Femur (tissue), 1 donor: Measurements from ENCODE around the gene PCSK6.
"Not testable (repeated sequence)": the region's sequence is repeated elsewhere in the genome, so short reads cannot be mapped to it uniquely, and the experiment has no call there.

Source experiments
- DNase-seq: peaks from one replicate; pipeline ENCODE4 v3.0.0-alpha.2; 2017

Gene PCSK6

DNA sequence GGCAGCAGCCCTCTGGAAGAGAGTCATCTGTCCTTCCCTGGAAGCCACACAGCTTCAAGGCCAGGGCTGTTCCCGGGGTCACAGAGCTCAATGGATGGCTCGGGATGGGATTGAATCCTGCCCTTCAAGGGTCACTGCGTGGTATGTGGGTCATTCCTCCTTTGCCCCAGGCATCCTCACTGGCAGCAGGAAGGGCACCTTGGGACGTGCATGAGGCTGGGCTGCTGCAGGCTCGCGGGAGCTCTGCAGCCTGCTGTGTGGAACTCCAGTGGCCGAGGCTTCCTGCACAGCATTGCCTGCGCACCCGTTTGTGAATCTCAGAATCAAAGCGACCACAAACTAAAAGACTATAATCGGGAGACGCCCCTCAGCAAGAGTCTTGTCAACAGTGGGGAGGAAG is 60.7 kb downstream of the PCSK6 start:
- DNase-seq: no peak

DNA sequence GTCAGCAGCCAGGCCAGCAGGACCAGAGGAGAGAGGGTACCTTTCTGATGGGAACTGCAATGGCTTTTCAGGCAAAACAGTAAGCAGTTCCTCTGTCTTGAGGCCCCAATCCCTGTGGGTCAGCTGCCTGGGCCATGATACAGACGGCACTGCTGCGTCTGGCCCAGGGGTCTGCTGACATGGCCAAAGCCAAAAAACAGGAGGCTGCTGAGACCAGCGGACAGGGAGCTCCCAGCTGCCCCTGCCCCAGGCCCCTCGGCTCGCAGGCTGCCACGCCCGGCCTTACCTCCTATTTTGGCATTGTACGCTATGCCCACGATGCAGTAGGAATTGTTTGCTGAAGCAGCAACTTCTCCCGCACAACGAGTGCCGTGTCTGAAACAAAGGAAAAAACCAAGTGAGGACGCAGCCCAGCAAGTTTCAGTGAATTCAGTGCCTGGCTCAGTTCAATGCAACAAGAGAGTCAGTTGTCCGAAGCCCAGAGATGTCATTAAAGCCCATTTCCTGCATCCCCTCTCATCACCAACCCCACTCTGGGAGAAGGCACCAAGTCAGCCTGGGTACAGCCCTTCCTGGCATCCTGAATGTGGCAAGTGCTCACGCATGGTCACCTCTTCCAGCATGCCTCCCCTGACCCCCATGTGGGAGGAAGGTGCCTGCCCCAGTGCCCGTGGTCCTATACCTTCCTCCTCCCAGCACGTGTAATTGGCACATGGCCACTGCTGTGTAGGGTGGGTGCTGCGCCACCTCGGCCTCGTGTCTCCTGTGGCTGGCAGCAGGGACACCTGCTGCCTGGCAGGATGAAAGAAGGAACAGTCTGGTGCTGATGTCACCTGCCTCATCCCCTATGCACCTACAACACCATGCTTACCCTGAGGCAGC is 61.7 kb downstream of the PCSK6 start:
- no peak for DNase-seq

DNA sequence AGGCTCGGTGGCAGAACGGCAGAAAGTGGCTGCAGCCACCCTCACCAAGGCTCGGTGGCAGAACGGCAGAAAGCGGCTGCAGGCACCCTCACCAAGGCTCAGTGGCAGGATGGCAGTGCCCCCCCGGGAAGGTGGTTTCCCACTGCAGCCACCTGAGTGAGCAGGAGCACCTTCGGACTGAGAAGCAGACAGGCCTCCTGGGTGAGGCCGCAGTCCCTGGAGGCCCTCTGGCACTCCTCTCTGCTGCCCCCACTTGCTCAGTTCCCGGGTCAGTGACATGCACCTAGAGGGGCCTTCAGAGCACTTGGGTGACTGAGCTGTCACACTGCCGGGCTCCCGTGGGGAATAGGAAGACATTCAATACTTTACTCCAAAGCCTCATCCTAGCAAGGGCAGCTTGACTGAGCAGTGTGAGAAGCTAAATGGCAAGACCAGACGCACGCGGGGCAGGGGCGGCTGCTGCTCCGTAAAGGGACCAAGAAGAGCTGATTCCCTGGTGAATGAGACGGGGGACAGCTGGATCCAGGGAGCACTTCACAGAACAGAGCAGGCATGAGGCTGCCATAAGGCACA is 62.7 kb downstream of the PCSK6 start:
- no peak for DNase-seq

DNA sequence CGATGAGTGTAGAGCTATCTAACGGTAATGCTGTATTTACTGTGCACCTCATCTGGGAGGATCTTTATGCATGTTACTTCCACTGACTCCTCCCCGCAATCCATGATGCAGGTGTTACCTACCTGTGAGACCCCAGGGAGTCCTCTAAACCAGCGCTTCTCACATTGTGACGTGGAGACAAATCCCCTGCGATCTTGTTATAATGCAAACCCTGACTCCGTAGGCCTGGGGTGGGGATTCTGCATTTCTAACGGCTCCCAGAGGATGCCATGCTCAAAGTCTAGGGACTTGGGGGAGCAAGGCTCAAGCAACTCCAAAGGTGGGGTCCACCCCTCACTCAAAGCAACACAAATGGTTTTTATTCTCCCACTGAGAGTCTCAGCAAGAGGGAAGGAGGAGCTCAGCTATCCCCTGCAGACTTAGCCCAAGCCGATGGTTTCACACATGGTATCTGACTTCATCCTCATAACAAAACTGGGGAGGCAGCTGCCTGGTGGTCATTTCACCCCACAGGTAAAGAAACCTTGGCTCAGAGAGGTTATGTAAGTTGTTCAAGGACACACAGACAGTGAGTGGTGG is 63.6 kb downstream of the PCSK6 start:
- no peak for DNase-seq

DNA sequence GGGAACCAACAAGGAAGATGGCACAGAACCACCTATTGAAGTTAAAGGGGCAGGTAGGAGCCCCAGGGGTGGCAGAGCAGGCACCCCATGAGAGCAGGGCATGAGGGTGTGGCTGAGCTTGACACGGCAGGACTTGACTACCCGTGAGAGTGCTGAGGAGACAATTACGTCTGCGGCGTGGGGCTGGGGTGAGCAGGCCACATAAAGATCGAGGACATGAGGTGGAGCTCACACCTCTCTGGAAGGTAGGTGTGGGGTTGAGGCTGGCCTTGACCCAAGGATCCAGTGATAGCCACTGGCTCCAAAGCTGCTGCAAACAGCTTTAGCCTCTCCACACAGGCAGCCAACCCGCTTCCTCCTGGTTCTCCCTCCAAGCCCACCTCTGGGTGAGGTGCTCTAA is 64.5 kb downstream of the PCSK6 start:
- DNase-seq: no peak

DNA sequence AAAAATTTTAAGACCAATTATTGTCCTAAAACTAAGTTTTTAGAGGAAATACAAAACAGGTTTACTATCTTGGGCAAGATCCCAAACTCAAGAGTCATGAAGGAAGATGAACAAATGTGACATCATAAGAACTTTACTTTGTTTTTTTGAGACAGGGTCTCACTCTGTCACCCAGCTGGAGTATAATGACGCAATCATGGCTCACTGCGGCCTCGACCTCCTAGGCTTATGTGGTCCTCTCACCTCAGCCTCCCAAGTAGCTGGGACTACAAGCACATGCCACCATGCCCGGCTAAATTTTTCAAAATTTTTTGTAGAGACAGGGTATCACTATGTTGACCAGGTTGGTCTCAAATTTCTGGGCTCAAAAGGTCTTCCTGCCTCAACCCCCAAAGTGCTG is 69.3 kb downstream of the PCSK6 start:
- no peak for DNase-seq

DNA sequence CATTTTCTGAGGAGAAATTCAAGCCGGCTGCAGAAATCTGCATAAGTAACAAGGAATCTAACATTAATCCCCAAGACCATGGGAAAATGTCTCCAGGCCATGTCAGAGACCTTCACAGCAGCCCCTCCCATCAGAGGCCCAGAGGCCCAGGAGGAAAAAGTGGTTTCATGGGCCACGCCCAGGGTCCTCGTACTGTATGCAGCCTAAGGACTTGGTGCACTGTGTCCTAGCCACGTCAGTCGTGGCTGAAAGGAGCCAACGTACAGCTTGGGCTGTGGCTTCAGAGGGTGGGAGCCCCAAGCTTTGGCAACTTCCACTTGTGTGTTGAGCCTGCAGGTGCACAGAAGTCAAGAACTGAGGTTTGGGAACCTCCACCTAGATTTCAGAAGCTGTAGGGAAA is 73.0 kb downstream of the PCSK6 start:
- DNase-seq: not testable (repeated sequence)

DNA sequence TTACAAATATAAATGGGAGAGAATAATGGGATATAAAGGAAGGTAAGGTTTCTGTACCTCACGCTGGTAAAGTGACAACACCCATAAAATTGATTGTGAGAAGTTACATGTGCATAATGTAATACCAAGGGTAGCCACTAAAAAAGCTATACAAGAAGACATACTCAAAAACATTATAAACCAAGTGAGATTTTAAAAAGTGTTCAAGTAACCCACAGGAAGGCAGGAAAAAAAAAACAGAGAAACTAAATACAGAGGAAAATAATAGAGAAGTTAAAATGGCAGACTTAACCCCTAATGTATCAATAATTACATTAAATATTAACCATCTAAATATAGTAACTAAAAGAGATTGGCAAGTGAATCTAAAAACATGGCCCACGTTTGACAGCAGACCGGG is 76.3 kb downstream of the PCSK6 start:
- no peak for DNase-seq

DNA sequence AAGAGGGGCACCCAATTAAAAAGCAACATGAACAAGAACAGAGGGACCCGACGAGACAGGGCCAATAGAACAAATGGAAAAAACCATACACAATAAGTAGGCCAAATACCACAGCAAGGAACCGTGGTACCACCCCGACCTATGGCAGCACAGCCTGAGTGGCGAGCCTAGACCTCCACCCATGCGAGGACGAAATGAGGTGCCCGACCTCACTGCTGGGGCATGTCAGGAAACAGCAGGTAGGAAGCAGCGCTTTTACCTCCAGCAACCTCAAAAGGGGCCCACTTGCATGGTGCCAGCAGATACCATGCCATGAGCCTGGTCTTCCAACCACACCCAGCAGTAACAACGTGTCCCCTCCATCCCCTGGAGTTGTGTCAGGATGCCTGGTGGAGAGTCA is 77.9 kb downstream of the PCSK6 start:
- DNase-seq: no peak

DNA sequence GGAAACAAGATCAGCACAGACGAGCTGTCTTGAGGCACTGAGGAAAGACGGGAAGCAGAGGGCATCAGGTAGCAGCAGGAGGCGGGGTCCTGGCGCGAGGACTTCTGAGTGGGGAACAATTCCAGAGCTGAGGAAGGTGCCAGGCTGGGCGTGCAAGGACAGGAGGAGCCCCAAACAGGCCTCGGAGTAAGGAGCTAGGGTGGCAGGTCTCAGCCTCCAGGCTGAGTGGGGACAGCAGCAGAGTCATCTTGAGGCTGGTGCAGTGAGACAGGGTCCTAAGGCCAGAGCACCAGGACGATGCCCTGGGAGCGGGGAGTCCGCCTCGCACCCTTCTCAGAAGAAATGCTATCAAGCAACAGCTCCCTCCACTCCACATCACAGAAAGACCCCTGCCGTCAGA is 78.4 kb downstream of the PCSK6 start:
- no peak for DNase-seq

DNA sequence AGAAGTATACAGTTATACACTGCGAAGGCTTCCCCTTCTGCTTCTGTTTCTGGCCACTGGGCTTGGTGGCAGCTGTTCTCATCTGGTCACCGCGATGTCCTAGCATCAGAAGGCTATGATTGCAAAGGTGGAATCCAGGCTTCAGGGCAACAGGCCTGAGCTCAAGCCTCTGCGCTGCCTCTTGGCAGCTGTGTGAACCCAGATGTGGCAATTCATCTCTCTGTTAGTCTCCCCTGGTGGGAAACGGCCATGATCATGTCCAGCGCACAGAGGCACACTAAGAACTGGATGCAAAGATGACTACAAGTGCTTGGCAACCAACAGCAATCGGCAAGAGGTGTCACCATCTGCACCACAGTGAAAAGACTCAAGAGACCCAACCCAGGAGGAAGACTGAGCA is 78.9 kb downstream of the PCSK6 start:
- no peak for DNase-seq

DNA sequence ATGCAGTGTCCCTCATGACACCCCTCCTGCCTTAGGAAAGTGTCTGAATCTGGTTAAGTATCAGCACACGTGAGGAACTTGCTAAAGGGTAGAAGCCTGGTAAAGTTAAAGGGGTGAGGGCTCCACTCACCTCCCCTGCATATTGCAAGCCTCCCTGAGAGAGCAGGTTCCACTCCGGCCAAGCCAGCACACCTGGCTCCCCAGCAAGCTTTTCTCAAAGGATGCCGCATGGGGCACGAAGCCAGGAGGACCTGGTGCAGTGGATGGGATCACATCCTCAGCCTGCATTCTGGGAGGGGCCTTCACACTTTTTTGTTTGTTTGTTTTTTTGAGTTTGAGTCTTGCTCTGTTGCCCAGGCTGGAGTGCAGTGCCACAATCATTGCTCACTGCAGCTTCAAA is 79.9 kb downstream of the PCSK6 start:
- DNase-seq: no peak

DNA sequence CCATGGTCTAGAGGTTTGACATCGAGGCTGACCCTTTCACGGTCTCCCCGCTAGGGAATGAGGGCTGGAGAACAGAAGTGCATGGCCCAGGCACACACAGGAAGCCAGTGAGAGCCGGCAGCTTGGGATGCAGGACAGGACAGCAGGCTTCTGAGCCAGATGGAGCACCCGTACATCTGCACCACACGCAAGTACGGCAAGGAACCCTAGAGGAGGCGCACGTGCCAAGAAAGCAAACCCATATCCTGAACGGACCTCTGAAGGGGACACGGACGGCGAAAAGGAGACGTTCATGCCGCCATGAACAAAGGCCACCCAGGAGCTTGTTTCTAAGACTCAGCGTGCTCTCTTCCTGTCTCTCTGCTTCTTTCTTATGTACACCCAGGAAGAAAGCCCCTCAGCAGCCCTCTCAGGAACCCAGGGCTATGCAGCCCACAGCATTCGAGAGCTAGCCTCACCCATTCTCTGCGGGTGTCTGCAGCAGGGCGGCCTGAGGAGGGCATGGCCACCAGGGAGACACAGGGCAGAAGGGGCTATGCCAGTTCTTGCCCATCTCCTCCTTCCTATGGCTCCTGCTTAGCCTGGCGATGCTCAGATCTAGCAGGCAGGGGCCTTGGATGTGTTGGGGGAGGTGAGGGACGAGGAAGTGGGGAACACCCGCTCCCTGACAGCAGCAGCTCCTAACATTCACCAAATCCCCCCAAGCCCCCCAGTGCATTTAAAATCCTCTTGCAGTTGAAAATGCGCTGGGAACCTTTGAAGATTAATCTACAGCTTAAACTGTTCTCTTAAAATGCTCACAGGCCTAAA is 81.3 kb downstream of the PCSK6 start:
- DNase-seq: no peak

DNA sequence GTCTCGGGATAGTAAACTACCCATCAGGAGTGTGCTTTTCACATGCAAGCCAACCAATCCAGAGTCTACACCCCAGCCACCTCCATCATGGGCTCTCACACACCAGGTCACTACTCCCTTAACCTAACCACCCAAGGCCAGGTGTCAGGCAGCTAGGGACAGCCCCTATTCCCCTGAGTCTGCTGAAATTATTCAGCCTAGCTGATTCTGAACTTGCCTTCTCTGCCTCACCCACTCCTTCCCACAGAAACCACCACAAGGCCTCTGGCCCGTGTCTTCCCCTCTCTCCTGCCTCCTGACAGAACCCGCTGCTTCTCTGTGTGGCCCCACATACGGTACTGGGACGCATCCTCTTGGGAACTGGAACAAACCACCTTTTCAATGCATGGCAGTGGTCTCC is 82.1 kb downstream of the PCSK6 start:
- DNase-seq: no peak

DNA sequence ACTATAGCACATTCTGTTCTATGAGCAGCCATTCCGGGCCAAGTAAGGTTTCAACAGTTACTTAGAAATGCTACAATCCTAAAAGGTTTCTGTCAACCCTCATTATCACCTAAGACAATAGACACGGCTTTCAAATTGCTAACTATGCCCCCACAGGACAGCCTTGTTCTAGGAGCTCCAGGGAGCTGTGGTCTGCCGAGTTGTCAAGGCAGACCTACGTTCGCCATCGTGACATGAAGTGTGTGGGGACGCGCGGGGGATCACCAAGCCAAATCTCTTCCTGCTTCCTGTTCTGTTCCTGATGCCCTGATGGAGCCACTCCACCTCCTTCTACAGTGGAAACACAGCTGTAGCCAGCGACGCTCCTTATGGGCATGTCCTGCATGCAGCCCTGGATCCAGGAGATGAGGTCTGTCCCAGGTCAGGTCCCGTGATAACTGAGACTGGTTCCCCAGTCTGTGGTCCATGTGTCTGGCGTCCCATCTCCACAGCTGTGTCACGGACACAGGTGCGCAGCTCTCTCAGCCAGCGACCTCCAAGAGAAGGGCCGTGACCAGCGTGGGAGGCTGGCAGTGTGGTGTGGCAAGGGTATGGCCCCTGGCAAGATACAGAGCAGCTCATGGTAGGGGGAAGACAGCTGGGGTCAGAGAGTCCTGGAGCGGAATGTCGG is 82.8 kb downstream of the PCSK6 start:
- DNase-seq: no peak

DNA sequence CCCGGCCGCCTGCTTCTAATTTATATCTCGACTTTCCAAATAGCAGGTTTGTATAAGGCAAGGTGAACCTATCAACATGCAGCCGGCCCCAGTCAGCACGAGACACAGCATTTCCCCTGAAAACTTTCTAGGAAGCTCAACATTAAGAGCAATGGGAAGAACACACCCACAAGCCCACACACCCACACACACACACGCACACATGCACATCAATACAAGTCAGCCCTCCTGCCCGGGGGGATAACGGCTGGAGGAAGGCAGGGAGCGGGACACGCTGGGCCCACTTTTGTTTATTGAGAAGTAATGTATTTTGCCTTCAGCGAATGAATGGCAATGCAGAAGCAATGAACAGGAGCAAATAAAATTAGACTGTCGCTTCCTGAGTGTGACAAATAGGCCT is 83.5 kb downstream of the PCSK6 start:
- DNase-seq: no peak

DNA sequence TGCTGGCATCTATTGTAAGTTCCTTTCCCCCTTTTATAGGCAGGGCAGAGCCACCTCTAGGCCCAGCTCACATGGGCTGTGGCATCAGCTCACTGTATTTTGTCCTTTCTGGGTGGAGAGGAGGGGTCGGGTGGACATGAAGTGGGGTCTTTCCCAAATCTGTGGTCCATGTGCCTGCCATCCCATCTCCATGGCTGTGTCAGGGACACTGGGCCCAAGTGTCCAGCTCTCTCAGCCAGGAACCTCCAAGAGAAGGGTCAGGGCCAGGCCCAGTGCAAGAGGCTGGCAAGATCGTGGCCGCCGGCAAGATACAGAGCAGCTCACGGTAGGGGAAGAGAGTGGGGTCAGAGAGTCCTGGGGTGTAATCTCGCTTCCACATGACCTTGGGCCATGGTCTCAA is 85.3 kb downstream of the PCSK6 start:
- DNase-seq: no peak

DNA sequence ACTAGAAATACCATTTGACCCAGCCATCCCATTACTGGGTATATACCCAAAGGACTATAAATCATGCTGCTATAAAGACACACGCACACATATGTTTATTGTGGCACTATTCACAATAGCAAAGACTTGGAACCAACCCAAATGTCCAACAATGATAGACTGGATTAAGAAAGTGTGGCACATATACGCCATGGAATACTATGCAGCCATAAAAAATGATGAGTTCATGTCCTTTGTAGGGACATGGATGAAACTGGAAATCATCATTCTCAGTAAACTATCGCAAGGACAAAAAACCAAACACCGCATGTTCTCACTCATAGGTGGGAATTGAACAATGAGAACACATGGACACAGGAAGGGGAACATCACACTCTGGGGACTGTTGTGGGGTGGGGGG is 86.6 kb downstream of the PCSK6 start:
- not testable (repeated sequence) for DNase-seq

DNA sequence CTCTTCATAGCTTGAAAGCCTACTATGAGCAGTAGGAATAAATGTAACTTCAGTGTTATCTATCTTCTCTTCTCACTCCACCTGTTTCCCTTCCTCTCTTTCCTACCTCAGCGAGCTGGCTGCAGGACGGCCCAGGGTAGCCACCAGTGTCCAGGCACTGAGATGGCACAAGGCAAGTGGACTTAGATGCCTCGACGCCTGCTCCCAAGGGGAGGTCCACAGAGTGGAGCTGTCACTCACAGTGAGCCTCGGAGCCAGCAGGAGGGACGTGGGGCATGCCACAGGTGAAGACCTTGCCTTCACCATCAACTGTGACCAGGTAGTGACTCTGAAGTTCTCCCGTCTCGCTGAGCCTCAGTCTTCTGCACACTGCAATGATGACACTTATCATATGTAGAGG is 88.2 kb downstream of the PCSK6 start:
- DNase-seq: no peak

DNA sequence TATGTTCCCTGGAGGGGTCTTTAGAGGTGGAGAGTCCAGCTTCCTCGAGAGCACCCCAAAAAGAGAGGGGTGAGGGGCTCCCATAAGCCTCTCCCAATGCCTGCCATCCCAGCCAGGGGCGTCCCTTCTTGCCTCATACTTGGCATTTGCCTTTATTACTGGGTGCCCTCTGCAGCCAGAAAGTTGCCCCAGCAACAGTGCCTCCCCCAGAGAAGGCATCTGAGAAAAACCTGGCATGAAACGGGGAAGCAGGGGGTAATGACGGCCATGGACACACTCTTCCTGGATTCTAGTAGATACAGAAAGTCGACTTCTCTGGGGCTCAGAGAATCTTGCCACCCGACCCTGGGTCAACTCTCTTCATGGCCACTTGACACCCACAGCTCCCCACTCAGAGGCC is 90.1 kb downstream of the PCSK6 start:
- DNase-seq: no peak

DNA sequence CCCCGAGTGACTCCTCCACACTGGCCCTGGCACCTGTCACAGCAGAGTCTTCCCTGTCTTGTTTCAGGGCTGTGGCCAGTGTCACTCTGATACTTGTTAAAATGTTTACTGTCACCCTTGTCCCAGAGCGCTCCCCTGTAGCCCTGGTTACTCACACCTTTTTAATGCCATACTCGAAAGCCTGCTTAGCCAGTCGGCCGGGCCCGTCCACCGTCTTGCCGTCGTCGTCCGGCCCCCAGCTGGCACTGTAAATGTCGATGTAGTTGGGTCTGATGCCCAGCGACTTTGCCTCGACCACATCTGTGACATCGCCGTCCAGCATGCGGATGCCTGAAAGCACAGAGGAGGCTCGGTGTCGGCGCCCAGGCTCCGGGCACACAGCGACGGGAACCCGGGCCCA is 91.3 kb downstream of the PCSK6 start:
- no peak for DNase-seq

DNA sequence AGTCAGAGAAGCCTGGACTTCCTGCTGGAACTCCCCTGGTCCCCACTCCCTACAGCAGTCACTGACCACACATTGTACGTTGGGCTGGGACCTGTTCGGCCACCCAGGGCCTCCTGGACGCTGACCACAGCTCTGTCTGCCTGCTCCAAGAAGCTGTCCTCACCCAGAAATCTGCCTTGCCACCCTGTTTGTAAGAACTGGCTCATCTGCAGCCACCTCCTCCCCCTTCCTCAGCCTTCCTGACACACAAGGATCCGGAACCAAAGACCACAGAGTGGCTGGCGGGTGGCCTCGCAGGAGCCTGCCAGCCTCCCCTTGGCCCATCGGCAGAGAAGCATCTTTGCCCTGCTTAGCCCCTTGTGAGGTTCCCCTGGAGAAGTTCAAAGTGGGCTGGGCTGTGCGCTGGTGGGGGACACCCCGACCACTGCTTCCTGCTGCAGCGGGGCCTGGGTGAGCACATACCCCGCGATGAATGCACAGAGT is 91.9 kb downstream of the PCSK6 start:
- DNase-seq: no peak
